Ecto neural progenitor cell (in vitro differentiated cells): Measurements from ENCODE around the gene INO80C.

Experiments
- DNase-seq: peaks from one replicate; pipeline ENCODE4 v3.0.0-alpha.2; 2018; ENCODE audit warnings: low spot score

INO80C gene

GRCh38 chr18:35497370-35498197, at the start of gene INO80C:
TSS of gene INO80C (minus strand) at chr18:35497960. CDS start at chr18:35497874, 86 bp downstream.
- DNase-seq, result peak; percentile 93

GRCh38 chr18:35547008-35547605, 49.3 kb upstream of the INO80C start:
- no peak for DNase-seq

GRCh38 chr18:35542356-35542755, 44.6 kb upstream of the INO80C start:
- no peak for DNase-seq

- no peak for DNase-seq
Observed at GRCh38 chr18:35535297-35535696, 37.5 kb upstream of the INO80C start.

GRCh38 chr18:35533916-35534405, 36.2 kb upstream of the INO80C start:
- DNase-seq, result no peak

GRCh38 chr18:35528749-35529274, 31.1 kb upstream of the INO80C start:
- no peak for DNase-seq

- no peak for DNase-seq
Observed at GRCh38 chr18:35526495-35527059, 28.8 kb upstream of the INO80C start.

- DNase-seq, result no peak
Observed at GRCh38 chr18:35525795-35526494, 28.2 kb upstream of the INO80C start.

- no peak for DNase-seq
Observed at GRCh38 chr18:35524226-35524625, 26.5 kb upstream of the INO80C start.

- DNase-seq, result no peak
Observed at GRCh38 chr18:35522130-35522959, 24.6 kb upstream of the INO80C start.

GRCh38 chr18:35521133-35521532, 23.4 kb upstream of the INO80C start:
- no peak for DNase-seq

GRCh38 chr18:35519148-35519899, 21.6 kb upstream of the INO80C start:
- DNase-seq, result no peak

- no peak for DNase-seq
Observed at GRCh38 chr18:35517715-35518114, 20.0 kb upstream of the INO80C start.

GRCh38 chr18:35516789-35517188, 19.0 kb upstream of the INO80C start:
- no peak for DNase-seq

- DNase-seq, result no peak
Observed at GRCh38 chr18:35516351-35516750, 18.6 kb upstream of the INO80C start.

GRCh38 chr18:35515460-35516130, 17.8 kb upstream of the INO80C start:
- DNase-seq, result peak; percentile 32

GRCh38 chr18:35514752-35515459, 17.1 kb upstream of the INO80C start:
- DNase-seq, result peak; percentile 33

- DNase-seq, result peak; percentile 21
Observed at GRCh38 chr18:35514283-35514682, 16.5 kb upstream of the INO80C start.
